RWPE2 (cell line): ENCODE results near the gene ATP13A4.

ENCODE experiments used
- ATAC-seq: fragments of 200-7000 bp; cut with Tn5 transposase; 3 replicates; pipeline ENCODE4 v1.9.1; 2021; ENCODE audit warnings: low read depth
- DNase-seq: peaks from one replicate; pipeline ENCODE4 v3.0.0-alpha.2; 2020; ENCODE audit warnings: low spot score
- H3K27ac ChIP-seq: fragments of 450-650 bp; 2 replicates; pipeline ENCODE4 v1.5.1; 2017; ENCODE audit warnings: mild to moderate bottlenecking; ENCODE audit not compliant: poor library complexity, severe bottlenecking
- H3K27me3 ChIP-seq: fragments of 250-450 bp; sonication (Bioruptor Pico); 2 replicates; pipeline ENCODE4 v1.5.1; 2021; ENCODE audit warnings: mild to moderate bottlenecking, moderate library complexity; ENCODE audit not compliant: insufficient read depth, poor library complexity, severe bottlenecking
- H3K36me3 ChIP-seq: fragments of 250-450 bp; sonication (Bioruptor Pico); 2 replicates; pipeline ENCODE4 v1.5.1; 2020; ENCODE audit warnings: low read depth, mild to moderate bottlenecking, moderate library complexity
- H3K4me1 ChIP-seq: fragments of 250-450 bp; sonication (Bioruptor Pico); 2 replicates; pipeline ENCODE4 v1.5.1; 2021; ENCODE audit warnings: mild to moderate bottlenecking, moderate library complexity; ENCODE audit not compliant: insufficient read depth, poor library complexity, severe bottlenecking
- H3K4me3 ChIP-seq: fragments of 250-450 bp; sonication (Bioruptor Pico); 2 replicates; pipeline ENCODE4 v1.5.1; 2021; ENCODE audit warnings: mild to moderate bottlenecking, moderate library complexity; ENCODE audit not compliant: severe bottlenecking
- H3K9me3 ChIP-seq: fragments of 250-450 bp; sonication (Bioruptor Pico); 2 replicates; pipeline ENCODE4 v1.5.1; 2021; ENCODE audit warnings: mild to moderate bottlenecking, moderate library complexity; ENCODE audit not compliant: severe bottlenecking
- CTCF ChIP-seq: fragments of 450-650 bp; IDR thresholded peaks from one replicate; pipeline ENCODE4 v1.5.1; 2017; ENCODE audit warnings: mild to moderate bottlenecking, moderate library complexity; ENCODE audit not compliant: poor library complexity, severe bottlenecking

Gene ATP13A4

GRCh38 chr3:193489949-193490348, 64.7 kb downstream of the ATP13A4 start:
- Histone ChIP-seq H3K27me3 (peaks cover 6% of the 10 kb centered on the region), H3K27ac (no peak overlapping the region), H3K9me3 (no peaks in the 10 kb centered on the region), H3K4me1 (no peaks in the 10 kb centered on the region), H3K4me3 (no peak overlapping the region), H3K36me3 (no peaks in the 10 kb centered on the region)
- no peak for ATAC-seq
- DNase-seq: no peak
- no peak for TF ChIP-seq CTCF

- peaks cover 6% of the 10 kb centered on the region for H3K27me3 ChIP-seq
- DNase-seq (no peak), ATAC-seq (no peak)
- no peak overlapping the region for H3K4me3 ChIP-seq
- no peak for TF ChIP-seq CTCF
- H3K9me3 ChIP-seq: no peaks in the 10 kb centered on the region
- H3K36me3 ChIP-seq: no peaks in the 10 kb centered on the region
- H3K4me1 ChIP-seq: no peaks in the 10 kb centered on the region
- H3K27ac ChIP-seq: no peak overlapping the region
These were observed 66.0 kb downstream of the ATP13A4 start for GRCh38 chr3:193488741-193489140.

GRCh38 chr3:193483988-193484539, 70.6 kb downstream of the ATP13A4 start:
- no peaks in the 10 kb centered on the region for H3K36me3 ChIP-seq
- DNase-seq (no peak), ATAC-seq (no peak)
- H3K27ac ChIP-seq: no peak overlapping the region
- no peak for TF ChIP-seq CTCF
- H3K4me1 ChIP-seq: no peaks in the 10 kb centered on the region
- no peaks in the 10 kb centered on the region for H3K27me3 ChIP-seq
- H3K9me3 ChIP-seq: no peaks in the 10 kb centered on the region
- H3K4me3 ChIP-seq: no peak overlapping the region

GRCh38 chr3:193481436-193481835, 73.3 kb downstream of the ATP13A4 start:
- Histone ChIP-seq H3K36me3 (no peaks in the 10 kb centered on the region), H3K4me3 (no peak overlapping the region), H3K9me3 (no peaks in the 10 kb centered on the region), H3K27ac (no peak overlapping the region), H3K4me1 (no peaks in the 10 kb centered on the region), H3K27me3 (no peaks in the 10 kb centered on the region)
- no peak for ATAC-seq
- DNase-seq: no peak
- no peak for TF ChIP-seq CTCF

GRCh38 chr3:193474446-193474845, 80.2 kb downstream of the ATP13A4 start:
- H3K4me1 ChIP-seq: no peaks in the 10 kb centered on the region
- no peak overlapping the region for H3K4me3 ChIP-seq
- no peaks in the 10 kb centered on the region for H3K36me3 ChIP-seq
- no peak overlapping the region for H3K27ac ChIP-seq
- TF ChIP-seq CTCF: no peak
- ATAC-seq (no peak), DNase-seq (no peak)
- H3K27me3 ChIP-seq: no peaks in the 10 kb centered on the region
- no peaks in the 10 kb centered on the region for H3K9me3 ChIP-seq
